ENCODE data around the gene RABGGTA.

GRCh38 chr14:24272467-24272866, 1.1 kb upstream of the RABGGTA start:
- no peak for TF ChIP-seq CTCF (IDR thresholded peaks at IDR 0.05; ENCODE audit: low read depth, low read length, poor library complexity, severe bottlenecking)
- TF ChIP-seq EZH2phosphoT487 (IDR thresholded peaks at IDR 0.05; ENCODE audit: borderline replicate concordance, low read length): no peak
